ENCODE measurements around the gene CFAP91.

The CFAP91 gene

DNA sequence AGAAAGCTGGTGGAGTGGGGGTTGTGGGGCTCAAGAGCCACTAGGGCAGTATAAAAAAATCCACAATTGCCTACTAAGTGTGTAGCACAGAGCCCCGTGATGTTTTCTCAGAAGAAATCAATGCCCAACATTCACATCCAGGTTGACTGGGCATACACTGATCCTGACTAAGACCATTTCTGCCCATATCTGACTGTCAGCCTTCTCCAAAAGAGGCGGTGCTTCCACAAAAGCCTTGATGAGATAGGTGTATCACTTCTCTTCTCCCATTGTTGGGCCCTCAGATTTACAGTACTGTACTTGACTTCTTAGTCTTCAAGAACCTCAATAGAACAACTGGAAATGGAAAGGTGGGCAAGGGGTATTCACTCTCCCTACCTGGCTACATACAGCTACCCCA is 43.8 kb upstream of the CFAP91 start:
- H3K9me3 ChIP-seq (ENCODE audit: control insufficient read depth, insufficient read depth, low read depth, low read length): no peaks in the 10 kb centered on the region
- no peak overlapping the region for H3K4me3 ChIP-seq (ENCODE audit: low read depth, low read length)
- H3K36me3 ChIP-seq (ENCODE audit: control insufficient read depth in 2 of 2, insufficient read depth in 1 of 2, low read length in 2 of 2): no peaks in the 10 kb centered on the region
- H3K4me1 ChIP-seq (ENCODE audit: control insufficient read depth, insufficient read depth, low read length): no peaks in the 10 kb centered on the region
- ChIA-PET CTCF (no interaction called here), POLR2A (interaction anchor here (0.9 kb wide), 1 partner anchor 195 kb away, joined by 3 read pairs; the partner anchor contains the start of gene TMEM39A)
- TF ChIP-seq ZNF311 (tag by site-specific recombination; IDR thresholded peaks at IDR 0.05; ENCODE audit: borderline replicate concordance) (no peak), PRDM1 (tag by site-specific recombination; IDR thresholded peaks at IDR 0.05) (no peak), ZNF548 (tag by site-specific recombination; IDR thresholded peaks at IDR 0.05) (no peak), ZNF792 (tag by site-specific recombination; IDR thresholded peaks at IDR 0.05) (no peak), ZNF114 (tag by site-specific recombination; IDR thresholded peaks at IDR 0.05) (no peak), ZNF302 (tag by site-specific recombination; IDR thresholded peaks at IDR 0.05; ENCODE audit: low read depth) (no peak), ZFP37 (tag by site-specific recombination; IDR thresholded peaks at IDR 0.05) (no peak), ZNF785 (tag by site-specific recombination; IDR thresholded peaks at IDR 0.05) (no peak), ZNF19 (tag by site-specific recombination; IDR thresholded peaks at IDR 0.05; ENCODE audit: low read depth) (no peak), ZNF623 (tag by site-specific recombination; IDR thresholded peaks at IDR 0.05) (no peak), ZNF266 (tag by site-specific recombination; IDR thresholded peaks at IDR 0.05; ENCODE audit: low read depth) (no peak), ZNF157 (tag by site-specific recombination; IDR thresholded peaks at IDR 0.05) (no peak), ZNF37A (tag by site-specific recombination; IDR thresholded peaks at IDR 0.05) (no peak), TRIM28 (IDR thresholded peaks at IDR 0.05; ENCODE audit: borderline replicate concordance, low read length) (no peak), KLF8 (tag by site-specific recombination; IDR thresholded peaks at IDR 0.05) (no peak), SCRT2 (tag by site-specific recombination; IDR thresholded peaks at IDR 0.05) (no peak)
- TF ChIP-seq, protein P1, sequence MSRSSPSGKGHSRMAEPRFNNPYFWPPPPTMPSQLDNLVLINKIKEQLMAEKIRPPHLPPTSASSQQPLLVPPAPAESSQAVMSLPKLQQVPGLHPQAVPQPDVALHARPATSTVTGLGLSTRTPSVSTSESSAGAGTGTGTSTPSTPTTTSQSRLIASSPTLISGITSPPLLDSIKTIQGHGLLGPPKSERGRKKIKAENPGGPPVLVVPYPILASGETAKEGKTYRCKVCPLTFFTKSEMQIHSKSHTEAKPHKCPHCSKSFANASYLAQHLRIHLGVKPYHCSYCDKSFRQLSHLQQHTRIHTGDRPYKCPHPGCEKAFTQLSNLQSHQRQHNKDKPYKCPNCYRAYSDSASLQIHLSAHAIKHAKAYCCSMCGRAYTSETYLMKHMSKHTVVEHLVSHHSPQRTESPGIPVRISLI (tag by site-specific recombination; IDR thresholded peaks at IDR 0.05): no peak
- TF ChIP-seq, protein P2, sequence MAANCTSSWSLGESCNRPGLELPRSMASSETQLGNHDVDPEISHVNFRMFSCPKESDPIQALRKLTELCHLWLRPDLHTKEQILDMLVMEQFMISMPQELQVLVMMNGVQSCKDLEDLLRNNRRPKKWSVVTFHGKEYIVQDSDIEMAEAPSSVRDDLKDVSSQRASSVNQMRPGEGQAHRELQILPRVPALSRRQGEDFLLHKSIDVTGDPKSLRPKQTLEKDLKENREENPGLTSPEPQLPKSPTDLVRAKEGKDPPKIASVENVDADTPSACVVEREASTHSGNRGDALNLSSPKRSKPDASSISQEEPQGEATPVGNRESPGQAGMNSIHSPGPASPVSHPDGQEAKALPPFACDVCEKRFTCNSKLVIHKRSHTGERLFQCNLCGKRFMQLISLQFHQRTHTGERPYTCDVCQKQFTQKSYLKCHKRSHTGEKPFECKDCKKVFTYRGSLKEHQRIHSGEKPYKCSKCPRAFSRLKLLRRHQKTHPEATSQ (tag by site-specific recombination; IDR thresholded peaks at IDR 0.05): no peak
- H3K27ac ChIP-seq (ENCODE audit: extremely low read depth, low read depth, low read length): no peak overlapping the region

DNA sequence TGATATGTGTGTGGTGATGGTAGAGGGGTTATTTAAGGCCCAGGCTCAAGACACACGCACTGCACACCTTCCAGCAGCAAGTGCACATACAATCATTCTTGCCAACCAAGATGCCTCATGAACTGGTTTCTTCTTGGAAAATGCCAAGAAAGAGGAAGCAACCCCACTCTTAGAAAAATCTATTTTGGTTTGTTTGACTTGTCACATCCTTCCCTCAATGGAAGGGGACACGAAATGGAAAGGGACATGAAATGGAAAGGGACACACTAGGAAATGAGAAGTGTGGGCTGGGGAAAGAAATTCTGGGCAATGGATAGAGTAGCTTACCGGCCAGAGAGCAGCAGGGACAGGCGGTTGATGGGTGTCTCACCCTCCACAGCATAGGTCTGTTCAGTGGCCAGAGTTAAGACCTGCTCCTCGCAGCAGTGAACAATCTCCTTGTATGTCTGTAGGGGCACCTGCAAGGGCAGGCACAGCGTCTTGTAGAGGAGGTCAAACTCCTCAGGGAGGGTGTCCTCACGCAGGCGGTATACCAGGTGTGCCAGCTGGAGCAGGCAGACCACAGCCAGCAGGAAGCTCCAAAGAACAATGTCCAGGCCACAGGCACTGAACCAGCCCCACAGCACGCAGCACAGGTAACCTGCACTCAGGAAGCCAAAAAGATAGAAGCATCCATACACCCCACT is 43.1 kb upstream of the CFAP91 start:
- ChIA-PET POLR2A (interaction anchor here (0.9 kb wide), 1 partner anchor 196 kb away, joined by 3 read pairs; the partner anchor contains the start of gene TMEM39A), CTCF (no interaction called here)
- Histone ChIP-seq H3K36me3 (ENCODE audit: control insufficient read depth in 2 of 2, insufficient read depth in 1 of 2, low read length in 2 of 2) (no peaks in the 10 kb centered on the region), H3K9me3 (ENCODE audit: control insufficient read depth, insufficient read depth, low read depth, low read length) (no peaks in the 10 kb centered on the region), H3K4me3 (ENCODE audit: low read depth, low read length) (no peak overlapping the region), H3K4me1 (ENCODE audit: control insufficient read depth, insufficient read depth, low read length) (no peaks in the 10 kb centered on the region), H3K27ac (ENCODE audit: extremely low read depth, low read depth, low read length) (no peak overlapping the region)
- no peak for TF ChIP-seq ZNF785 (tag by site-specific recombination; IDR thresholded peaks at IDR 0.05)
- TF ChIP-seq, protein P3, sequence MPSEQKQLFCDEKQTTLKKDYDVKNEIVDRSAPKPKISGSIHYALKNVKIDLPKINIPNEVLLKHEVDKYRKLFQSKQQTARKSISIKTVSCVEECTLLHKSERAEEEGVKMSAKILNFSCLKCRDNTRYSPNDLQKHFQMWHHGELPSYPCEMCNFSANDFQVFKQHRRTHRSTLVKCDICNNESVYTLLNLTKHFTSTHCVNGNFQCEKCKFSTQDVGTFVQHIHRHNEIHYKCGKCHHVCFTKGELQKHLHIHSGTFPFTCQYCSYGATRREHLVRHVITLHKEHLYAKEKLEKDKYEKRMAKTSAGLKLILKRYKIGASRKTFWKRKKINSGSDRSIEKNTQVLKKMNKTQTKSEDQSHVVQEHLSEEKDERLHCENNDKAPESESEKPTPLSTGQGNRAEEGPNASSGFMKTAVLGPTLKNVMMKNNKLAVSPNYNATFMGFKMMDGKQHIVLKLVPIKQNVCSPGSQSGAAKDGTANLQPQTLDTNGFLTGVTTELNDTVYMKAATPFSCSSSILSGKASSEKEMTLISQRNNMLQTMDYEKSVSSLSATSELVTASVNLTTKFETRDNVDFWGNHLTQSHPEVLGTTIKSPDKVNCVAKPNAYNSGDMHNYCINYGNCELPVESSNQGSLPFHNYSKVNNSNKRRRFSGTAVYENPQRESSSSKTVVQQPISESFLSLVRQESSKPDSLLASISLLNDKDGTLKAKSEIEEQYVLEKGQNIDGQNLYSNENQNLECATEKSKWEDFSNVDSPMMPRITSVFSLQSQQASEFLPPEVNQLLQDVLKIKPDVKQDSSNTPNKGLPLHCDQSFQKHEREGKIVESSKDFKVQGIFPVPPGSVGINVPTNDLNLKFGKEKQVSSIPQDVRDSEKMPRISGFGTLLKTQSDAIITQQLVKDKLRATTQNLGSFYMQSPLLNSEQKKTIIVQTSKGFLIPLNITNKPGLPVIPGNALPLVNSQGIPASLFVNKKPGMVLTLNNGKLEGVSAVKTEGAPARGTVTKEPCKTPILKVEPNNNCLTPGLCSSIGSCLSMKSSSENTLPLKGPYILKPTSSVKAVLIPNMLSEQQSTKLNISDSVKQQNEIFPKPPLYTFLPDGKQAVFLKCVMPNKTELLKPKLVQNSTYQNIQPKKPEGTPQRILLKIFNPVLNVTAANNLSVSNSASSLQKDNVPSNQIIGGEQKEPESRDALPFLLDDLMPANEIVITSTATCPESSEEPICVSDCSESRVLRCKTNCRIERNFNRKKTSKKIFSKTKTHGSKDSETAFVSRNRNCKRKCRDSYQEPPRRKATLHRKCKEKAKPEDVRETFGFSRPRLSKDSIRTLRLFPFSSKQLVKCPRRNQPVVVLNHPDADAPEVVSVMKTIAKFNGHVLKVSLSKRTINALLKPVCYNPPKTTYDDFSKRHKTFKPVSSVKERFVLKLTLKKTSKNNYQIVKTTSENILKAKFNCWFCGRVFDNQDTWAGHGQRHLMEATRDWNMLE (tag by site-specific recombination; conservative IDR thresholded peaks at IDR 0.05; ENCODE audit: low read depth): no peak
- TF ChIP-seq, protein P4, sequence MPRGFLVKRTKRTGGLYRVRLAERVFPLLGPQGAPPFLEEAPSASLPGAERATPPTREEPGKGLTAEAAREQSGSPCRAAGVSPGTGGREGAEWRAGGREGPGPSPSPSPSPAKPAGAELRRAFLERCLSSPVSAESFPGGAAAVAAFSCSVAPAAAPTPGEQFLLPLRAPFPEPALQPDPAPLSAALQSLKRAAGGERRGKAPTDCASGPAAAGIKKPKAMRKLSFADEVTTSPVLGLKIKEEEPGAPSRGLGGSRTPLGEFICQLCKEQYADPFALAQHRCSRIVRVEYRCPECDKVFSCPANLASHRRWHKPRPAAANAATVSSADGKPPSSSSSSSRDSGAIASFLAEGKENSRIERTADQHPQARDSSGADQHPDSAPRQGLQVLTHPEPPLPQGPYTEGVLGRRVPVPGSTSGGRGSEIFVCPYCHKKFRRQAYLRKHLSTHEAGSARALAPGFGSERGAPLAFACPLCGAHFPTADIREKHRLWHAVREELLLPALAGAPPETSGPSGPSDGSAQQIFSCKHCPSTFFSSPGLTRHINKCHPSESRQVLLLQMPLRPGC (tag by site-specific recombination; IDR thresholded peaks at IDR 0.05): no peak
- TF ChIP-seq ZNF155 (tag by site-specific recombination; IDR thresholded peaks at IDR 0.05): no peak
- TF ChIP-seq TCF7L2 (IDR thresholded peaks at IDR 0.05; ENCODE audit: borderline replicate concordance, low read depth, low read length): no peak
- TF ChIP-seq SALL2 (tag by site-specific recombination; IDR thresholded peaks at IDR 0.05; ENCODE audit: borderline replicate concordance): no peak
- TF ChIP-seq ZNF341 (tag by site-specific recombination; IDR thresholded peaks at IDR 0.05; ENCODE audit: low read depth): no peak
